Kidney epithelial cell (primary cell): Measurements from ENCODE around the gene NDUFB10. TPM values are rescaled to one million over a fixed set of nuclear protein-coding genes. Genes with fewer than 3 reads are reported as not detected.
"Not testable (repeated sequence)": the region's sequence is repeated elsewhere in the genome, so short reads cannot be mapped to it uniquely, and the experiment has no call there.

Experiments used
- DNase-seq: peaks from one replicate; pipeline ENCODE4 v3.0.0-alpha.2; 2010; ENCODE audit warnings: low read depth
- H3K27me3 ChIP-seq: 2 replicates; pipeline ENCODE4 v1.6.0; 2011; ENCODE audit warnings: low read length; ENCODE audit not compliant: control insufficient read depth, insufficient read depth
- H3K36me3 ChIP-seq: 2 replicates; pipeline ENCODE4 v1.5.1; 2011; ENCODE audit warnings: low read length; ENCODE audit not compliant: control insufficient read depth, insufficient read depth
- H3K4me3 ChIP-seq: 2 replicates; pipeline ENCODE4 v1.5.1; 2011; ENCODE audit warnings: low read depth, mild to moderate bottlenecking, control low read depth, low read length
- CTCF ChIP-seq: IDR thresholded peaks from 2 replicates; pipeline ENCODE4 v1.5.1; 2011; ENCODE audit warnings: mild to moderate bottlenecking, moderate library complexity, low read length, control low read depth, inconsistent platforms; ENCODE audit not compliant: insufficient read depth, poor library complexity, severe bottlenecking
- total RNA-seq: library from RNA; depleted of rRNA; stranded (reverse); fragments of >200 nt; gene quantifications from 2 replicates; pipeline ENCODE4 v1.2.3, GENCODE V29; 2015

Gene NDUFB10
- total RNA-seq, 1 donor from 2014 or later, result 280 TPM

DNA sequence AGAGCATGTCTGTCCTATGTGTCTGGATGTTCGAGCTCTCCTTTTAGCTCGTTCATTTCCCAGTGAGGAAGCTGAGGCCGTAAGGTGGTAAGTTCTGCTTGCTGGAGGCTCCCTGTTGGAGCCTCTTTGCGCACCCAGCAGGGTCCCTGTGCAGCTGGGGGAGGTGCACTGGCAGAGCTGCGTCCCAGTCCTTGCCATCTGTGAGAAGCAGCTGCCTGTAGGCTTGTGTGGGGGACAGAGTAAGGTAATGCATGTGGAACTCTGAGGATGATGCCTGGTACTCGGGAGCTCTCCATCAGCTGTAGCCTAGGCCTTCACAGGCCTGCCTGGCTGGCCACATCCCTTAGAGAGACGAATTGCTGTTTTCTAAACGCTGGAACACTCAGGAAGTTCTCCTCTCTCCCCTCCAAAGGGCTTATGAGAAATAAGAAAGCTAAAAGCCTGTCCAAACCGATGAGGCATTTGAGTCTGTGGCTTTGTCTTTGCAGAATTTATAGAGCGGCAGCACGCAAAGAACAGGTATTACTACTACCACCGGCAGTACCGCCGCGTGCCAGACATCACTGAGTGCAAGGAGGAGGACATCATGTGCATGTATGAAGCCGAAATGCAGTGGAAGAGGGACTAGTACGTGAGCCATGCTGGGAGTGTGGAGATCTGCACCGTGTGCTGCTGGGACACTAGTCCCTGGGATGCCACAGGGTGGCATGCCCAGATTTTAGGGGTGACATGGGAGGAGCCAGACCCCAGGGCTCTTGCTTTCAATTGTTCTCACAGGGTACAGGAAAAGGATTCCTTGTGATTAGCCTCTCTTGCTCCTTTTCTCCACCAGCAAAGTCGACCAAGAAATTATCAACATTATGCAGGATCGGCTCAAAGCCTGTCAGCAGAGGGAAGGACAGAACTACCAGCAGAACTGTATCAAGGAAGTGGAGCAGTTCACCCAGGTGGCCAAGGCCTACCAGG, 1.6 kb downstream of the NDUFB10 start:
- peaks cover 2% of the 10 kb centered on the region for H3K36me3 ChIP-seq
- no peaks in the 10 kb centered on the region for H3K27me3 ChIP-seq
- TF ChIP-seq CTCF, result no peak
- DNase-seq, result no peak
- H3K4me3 ChIP-seq, result no peak overlapping the region

DNA sequence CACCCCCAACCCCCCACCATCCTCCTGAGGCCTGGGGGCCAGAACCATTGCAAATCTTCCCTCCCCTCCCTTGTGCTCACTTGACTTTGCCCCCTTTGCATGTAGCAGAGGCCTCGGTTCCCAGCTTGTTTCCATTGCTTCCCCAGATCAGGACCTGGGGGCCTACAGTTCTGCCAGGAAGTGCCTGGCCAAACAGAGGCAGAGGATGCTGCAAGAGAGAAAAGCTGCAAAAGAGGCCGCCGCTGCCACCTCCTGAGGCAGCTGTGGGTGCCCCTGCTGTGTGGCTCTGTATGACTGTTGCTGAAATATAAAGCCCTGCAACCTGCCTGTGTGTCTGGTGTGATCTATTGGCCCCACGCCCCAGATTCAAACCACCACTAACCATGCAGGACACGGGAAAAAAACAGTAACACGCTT, 2.3 kb downstream of the NDUFB10 start:
- no peaks in the 10 kb centered on the region for H3K27me3 ChIP-seq
- H3K36me3 ChIP-seq, result peaks cover 2% of the 10 kb centered on the region
- H3K4me3 ChIP-seq, result no peak overlapping the region
- no peak for DNase-seq
- no peak for TF ChIP-seq CTCF

DNA sequence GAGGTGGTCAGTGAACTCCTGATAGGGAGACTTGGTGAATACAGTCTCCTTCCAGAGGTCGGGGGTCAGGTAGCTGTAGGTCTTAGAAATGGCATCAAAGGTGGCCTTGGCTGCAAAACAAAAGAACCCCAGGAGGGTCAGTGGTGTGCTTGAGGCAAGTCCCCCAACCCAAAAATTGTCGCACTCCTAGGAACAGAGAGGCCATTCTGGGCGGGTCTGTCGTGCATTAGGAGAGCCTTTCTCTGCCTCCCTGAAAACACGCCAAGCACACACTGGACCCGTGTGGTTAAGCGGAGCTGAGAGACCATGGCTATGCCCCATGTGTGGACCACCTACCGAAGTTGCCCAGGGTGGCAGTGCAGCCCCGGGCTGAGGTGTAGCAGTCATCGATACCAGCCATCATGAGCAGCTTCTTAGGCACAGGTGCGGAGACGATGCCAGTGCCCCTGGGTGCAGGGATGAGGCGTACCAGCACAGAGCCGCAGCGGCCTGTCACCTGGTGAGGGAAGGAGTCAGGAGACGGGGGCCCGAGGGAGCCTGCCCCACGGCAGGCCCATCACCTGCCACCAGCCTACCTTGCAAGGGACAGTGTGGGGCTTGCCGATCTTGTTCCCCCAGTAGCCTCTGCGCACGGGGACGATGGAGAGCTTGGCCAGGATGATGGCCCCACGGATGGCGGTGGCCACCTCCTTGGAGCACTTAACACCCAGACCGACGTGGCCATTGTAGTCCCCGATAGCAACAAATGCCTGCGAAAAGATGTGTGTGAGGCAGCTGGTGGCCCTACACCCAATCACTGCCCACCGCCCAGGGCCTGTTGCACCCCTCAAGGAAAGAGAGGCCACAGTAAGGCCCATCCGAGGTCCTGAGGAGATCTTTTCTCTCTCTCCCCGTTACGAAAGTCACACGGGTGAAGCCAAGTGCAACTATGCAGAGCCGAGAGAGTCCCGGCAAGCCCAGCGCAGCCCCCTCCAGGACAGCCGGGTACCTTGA, 3.1 kb downstream of the NDUFB10 start:
- not testable (repeated sequence) for H3K27me3 ChIP-seq, DNase-seq, H3K36me3 ChIP-seq
- peak overlapping the region; percentile 75 for H3K4me3 ChIP-seq

DNA sequence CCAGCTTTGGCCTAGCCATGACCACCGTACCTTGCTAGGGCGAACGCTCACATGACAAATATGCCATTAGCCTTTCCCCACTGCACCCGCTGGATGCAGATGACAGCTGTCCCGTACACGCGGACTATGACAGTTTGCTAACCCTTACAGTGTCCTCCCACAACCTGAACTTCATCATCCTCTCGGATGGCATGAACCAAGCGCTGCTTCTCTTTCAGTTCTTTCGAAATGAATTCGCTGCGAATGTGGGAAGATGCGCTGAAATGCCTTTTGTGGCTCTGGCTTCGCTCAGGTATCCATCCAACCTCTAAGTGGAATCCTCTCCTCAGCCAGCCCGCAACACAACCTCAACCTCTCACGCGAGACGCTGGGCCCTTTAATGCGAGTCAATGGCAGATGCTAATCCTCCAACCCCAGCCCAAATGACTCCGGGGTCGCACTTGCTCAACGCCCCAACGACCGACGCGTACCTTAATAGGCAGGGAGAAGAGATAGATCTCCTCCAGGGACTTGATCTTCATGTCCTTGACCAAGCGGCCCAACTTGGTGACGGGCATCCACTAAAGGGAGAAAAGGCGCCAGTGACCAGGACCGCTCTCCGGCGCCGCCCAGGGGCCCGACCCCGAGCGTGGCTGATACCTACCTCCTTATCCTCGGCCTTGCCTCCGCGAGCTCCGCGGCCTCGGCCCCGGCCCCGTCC, 4.6 kb downstream of the NDUFB10 start:
- no peaks in the 10 kb centered on the region for H3K27me3 ChIP-seq
- peak; percentile 13 for TF ChIP-seq CTCF
- H3K36me3 ChIP-seq, result peaks cover 2% of the 10 kb centered on the region
- no peak for DNase-seq
- H3K4me3 ChIP-seq, result peak overlapping the region; percentile 75

- DNase-seq, result peak; percentile 91
- H3K4me3 ChIP-seq, result peak within 1 kb of the TSS; percentile 81
- TF ChIP-seq CTCF, result no peak
- H3K27me3 ChIP-seq, result no peaks in the 10 kb centered on the region
- peaks cover 2% of the 10 kb centered on the region for H3K36me3 ChIP-seq
Observed at GRCh38 chr16:1964506-1965395, 5.4 kb downstream of the NDUFB10 start, which contains the start of gene RPS2. Gene RPS2, minus strand, starts transcription at chr16:1964826. Its CDS starts 201 bp downstream, at chr16:1964625.
